HG03575 (cell line): ENCODE data around the gene GAP43.

ENCODE experiments used
- ATAC-seq: cut with Tn5 transposase; IDR thresholded peaks from one replicate; pipeline ENCODE4 v1.9.1; 2021; ENCODE audit not compliant: unreplicated experiment, insufficient number of reproducible peaks, low FRiP score; ENCODE audit errors: extremely low read depth

GAP43 gene

GRCh38 chr3:115626006-115626409, 2.7 kb downstream of the GAP43 start:
- no peak for ATAC-seq

- no peak for ATAC-seq
Measured at GRCh38 chr3:115626721-115627120, 3.4 kb downstream of the GAP43 start.

GRCh38 chr3:115627180-115628074, 4.1 kb downstream of the GAP43 start:
- ATAC-seq, result peak; percentile 61

GRCh38 chr3:115628075-115628412, 4.7 kb downstream of the GAP43 start:
- ATAC-seq, result peak; percentile 17

- no peak for ATAC-seq
Measured at GRCh38 chr3:115630850-115631249, 7.5 kb downstream of the GAP43 start.

GRCh38 chr3:115632026-115632425, 8.7 kb downstream of the GAP43 start:
- no peak for ATAC-seq

- no peak for ATAC-seq
Measured at GRCh38 chr3:115633467-115633866, 10.2 kb downstream of the GAP43 start.

GRCh38 chr3:115634052-115634451, 10.7 kb downstream of the GAP43 start:
- ATAC-seq, result no peak

GRCh38 chr3:115635406-115635805, 12.1 kb downstream of the GAP43 start:
- no peak for ATAC-seq

- ATAC-seq, result no peak
Measured at GRCh38 chr3:115638241-115638640, 14.9 kb downstream of the GAP43 start.

- no peak for ATAC-seq
Measured at GRCh38 chr3:115638991-115639390, 15.7 kb downstream of the GAP43 start.

- ATAC-seq, result no peak
Measured at GRCh38 chr3:115644391-115644790, 21.1 kb downstream of the GAP43 start.

GRCh38 chr3:115646027-115646690, 22.8 kb downstream of the GAP43 start:
- no peak for ATAC-seq

- ATAC-seq, result no peak
Measured at GRCh38 chr3:115648559-115648958, 25.2 kb downstream of the GAP43 start.

- ATAC-seq, result peak; percentile 57
Measured at GRCh38 chr3:115651087-115651486, 27.8 kb downstream of the GAP43 start.

GRCh38 chr3:115651599-115651998, 28.3 kb downstream of the GAP43 start:
- ATAC-seq, result no peak

- ATAC-seq, result no peak
Measured at GRCh38 chr3:115652738-115653137, 29.4 kb downstream of the GAP43 start.

- ATAC-seq, result no peak
Measured at GRCh38 chr3:115655761-115656282, 32.5 kb downstream of the GAP43 start.

- no peak for ATAC-seq
Measured at GRCh38 chr3:115657168-115657567, 33.9 kb downstream of the GAP43 start.

- no peak for ATAC-seq
Measured at GRCh38 chr3:115658032-115658336, 34.7 kb downstream of the GAP43 start.
